Activated naive CD4-positive, alpha-beta T cell treated with anti-CD3 and anti-CD28 coated beads, Interleukin-2, amount 50 U/mL, for 16 hours (primary cell): Measurements from ENCODE around the gene TUBGCP6.

ENCODE experiments used
- DNase-seq: peaks from one replicate; pipeline ENCODE4 v3.0.0-alpha.2; 2020

Gene TUBGCP6

DNA sequence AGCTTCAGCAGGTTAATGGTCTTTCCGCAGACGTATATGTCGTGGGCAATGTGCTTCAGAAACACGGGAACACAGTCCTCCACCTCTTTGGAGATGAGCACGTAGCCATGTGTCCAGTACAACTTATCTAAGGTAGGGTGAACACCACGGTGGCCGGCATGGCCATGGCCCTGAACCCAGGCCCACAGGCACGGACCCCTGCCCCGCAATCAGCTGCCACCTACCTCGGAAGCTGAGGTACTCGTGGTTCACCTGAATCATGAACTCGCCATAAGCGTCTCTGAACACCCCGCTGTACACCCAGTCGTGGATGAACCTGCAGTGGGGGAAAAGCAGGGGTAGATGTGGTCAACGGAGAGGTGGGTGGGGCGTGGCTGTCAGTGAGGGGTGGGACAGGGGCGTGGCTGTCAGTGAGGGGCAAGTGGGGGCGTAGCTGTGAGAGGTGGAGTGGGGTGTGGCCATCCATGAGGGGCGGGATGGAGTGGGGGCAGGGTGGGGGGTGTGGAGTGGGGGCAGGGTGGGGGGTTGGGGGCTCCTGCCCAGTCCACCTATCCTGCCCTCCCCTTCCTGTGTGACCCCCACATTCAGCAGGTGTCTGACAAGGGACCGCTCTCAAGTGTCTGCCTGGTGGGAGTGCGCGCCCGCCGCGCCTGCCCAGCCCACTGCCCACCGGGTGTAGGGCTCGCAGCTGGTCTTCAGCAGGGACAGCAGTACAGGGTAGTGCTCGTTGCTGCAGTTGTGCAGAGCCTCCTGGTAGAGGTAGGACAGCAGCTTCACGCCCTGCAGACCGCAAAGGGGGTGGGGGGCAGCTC lies 18.6 kb downstream of the TUBGCP6 start:
- no peak for DNase-seq

- DNase-seq, result no peak
Observed at GRCh38 chr22:50225200-50225969, 19.4 kb downstream of the TUBGCP6 start.

DNA sequence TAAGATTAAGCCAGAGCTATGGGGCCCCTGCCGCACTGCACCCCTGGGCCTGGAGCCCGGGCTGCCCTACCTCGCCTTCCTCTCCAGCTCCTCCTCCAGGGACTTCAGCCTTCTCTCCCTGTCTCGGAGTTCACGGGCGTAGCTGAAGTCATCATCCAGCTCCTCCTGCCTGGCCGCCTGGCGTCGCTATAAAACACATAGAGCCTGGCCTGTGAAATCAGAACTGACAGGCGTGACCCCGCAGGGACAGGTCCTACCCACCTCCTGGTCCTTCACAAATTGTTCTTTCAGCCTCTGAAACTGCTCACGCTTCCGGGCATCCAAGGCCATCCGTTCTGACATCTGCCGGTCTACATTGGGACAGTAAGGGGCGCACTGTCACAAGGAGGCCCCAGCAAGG lies 20.8 kb downstream of the TUBGCP6 start:
- no peak for DNase-seq

DNA sequence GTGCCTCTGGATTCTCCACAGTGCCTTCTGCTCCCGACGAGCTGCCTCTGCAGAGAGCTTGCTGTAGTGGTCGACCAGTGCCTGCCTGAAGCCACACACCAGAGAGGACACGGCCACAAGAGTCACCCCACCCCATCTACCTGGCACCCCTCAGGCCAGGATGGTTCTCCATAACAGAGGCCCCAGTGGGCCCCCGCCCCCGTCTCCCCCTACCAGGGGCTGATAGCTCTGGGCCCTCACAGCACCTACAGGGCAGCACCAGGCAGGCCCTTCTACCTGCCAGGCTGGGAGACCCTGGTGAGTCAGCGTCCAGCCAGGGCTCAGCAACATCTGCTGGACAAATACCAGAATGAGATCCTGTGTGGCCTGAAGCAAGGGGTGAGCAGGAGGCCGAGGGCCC lies 22.3 kb downstream of the TUBGCP6 start:
- DNase-seq, result no peak

DNA sequence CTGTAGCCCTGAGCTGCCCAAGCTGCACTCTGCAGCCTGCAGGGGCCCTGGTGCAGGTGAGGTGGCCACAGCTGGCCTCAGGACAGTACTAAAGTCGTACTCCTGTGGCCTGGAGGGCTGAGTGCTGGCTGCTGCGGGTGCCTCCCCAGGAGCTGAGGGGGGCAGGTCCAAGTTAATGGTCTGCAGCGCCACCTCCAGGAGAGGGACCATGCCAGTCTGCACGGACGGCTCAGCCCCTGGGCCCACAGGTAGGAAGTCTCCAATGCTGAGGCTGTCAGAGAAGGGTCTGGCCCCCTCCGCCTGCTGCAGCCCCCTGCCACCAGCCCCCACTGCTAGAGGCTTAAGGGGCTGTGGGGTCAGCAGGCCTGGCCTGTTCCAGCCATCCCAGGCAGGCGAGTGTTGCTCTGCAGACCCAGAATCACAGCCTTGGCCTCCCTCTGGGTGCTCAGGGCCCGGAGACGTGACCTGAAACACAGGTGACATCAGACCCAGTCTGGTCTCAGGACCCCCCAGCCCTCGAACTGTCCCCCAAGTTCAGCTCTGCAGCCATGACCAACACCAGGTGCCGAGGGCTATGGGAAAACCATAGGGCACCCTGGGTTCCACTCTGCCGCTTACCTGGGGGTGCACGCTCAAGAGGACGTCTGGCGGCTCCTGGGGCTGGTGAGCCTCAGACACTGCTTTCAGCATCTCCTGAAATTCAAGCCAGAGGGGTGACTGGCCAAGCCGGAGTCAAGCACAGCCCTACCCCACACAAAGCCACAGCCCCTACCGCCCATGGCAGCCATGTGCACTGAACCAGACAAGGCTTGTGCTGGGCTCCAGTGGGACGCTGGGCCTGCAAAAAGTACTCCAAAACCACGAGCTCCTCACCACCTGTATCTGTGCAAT lies 23.2 kb downstream of the TUBGCP6 start:
- DNase-seq, result no peak

DNA sequence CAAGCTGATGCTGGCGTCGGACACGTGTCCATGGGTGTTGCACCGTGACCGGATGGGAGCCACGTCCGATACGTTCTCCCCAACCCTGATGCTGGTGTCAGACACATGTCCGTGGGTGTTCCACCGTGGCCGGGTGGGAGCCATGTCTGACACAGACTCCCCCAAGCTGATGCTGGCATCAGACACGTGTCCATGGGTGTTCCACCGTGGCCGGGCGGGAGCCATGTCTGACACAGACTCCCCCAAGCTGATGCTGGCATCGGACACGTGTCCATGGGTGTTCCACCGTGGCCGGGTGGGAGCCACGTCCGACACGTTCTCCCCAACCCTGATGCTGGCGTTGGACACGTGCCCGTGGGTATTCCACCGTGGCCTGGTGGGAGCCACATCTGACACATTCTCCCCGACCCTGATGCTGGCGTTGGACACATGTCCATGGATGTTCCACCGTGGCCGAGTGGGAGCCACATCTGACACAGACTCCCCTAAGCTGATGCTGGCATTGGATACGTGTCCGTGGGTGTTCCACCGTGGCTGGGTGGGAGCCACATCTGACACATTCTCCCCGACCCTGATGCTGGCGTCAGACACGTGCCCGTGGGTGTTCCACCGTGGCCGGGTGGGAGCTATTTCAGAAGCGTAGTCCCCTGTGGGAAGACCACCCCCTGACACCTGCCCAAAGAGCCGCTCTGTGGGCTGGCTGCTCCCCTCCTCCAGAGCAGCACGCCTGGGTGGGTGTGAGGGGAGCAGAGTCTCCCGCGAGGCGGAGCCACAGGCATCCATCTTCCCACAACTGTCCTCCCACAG lies 24.0 kb downstream of the TUBGCP6 start:
- no peak for DNase-seq

DNA sequence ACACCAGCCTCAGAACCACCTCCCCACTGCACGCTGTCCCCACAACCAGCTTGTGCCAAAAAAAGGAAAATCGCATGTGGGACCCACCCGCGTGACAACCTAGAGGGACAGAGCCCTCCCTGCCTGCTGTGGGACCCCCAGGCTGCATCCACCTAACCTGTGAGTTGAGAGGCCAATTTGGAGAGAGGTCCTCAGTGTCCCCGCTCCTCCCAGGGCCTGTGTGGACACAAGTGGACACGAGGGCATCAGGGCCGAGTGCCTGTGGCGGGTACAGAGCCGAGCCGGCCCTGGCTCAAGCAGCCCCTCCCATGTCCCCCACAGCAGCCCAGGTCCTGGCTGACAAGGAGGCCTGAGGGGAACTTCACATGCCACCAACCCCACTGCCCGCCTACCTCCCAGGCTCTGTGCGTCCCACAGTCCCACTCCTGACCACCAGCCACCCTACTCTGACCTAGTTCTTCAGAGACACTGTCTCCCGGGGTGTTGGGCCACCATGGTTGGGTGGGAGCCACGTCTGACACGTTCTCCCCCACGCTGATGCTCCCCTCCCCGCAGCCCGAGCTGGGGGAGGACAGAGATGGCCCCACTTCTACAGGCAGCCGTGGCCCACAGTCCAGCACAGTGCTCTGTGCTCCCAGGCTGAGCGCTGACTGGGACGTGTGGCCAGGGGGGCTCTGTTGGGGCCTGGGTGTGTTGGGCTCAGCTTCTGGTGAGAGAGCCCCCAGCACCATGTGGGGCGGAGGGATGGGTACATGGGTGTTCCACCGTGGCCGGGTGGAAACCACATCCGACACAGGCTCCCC lies 24.8 kb downstream of the TUBGCP6 start:
- no peak for DNase-seq

GRCh38 chr22:50218996-50219727 lies 25.7 kb downstream of the TUBGCP6 start:
- DNase-seq, result no peak

- no peak for DNase-seq
Observed at GRCh38 chr22:50218153-50218995, 26.4 kb downstream of the TUBGCP6 start.

DNA sequence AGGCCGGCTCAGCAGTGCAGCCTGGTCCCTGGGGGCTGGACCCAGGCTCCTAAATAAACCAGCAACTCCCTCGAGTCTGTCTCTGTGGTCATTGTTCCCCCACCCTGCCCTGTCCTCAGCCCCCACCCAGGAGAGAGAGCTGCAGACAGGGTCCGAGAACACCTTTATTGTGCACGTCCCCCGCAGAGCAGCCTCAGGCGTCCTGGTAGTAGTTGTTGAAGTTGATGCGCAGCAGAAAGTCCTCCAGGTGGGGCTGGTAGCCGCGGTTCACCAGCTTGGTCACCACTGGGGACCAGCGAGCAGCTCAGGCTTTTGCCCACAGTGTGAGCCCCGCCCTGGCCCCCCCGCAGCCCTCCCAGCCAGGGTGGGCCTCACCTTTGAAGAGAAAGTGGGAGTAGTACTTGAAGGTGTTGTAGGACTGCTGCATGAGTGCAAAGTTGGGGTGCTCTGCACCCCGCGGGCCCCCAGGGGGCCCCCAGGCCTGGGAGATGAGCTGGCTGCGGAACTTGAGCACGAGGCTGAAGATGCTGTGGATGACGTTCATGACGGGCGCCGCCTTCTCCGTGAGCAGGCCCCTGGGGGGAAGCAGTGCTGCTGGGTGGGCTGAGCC lies 27.2 kb downstream of the TUBGCP6 start:
- no peak for DNase-seq

DNA sequence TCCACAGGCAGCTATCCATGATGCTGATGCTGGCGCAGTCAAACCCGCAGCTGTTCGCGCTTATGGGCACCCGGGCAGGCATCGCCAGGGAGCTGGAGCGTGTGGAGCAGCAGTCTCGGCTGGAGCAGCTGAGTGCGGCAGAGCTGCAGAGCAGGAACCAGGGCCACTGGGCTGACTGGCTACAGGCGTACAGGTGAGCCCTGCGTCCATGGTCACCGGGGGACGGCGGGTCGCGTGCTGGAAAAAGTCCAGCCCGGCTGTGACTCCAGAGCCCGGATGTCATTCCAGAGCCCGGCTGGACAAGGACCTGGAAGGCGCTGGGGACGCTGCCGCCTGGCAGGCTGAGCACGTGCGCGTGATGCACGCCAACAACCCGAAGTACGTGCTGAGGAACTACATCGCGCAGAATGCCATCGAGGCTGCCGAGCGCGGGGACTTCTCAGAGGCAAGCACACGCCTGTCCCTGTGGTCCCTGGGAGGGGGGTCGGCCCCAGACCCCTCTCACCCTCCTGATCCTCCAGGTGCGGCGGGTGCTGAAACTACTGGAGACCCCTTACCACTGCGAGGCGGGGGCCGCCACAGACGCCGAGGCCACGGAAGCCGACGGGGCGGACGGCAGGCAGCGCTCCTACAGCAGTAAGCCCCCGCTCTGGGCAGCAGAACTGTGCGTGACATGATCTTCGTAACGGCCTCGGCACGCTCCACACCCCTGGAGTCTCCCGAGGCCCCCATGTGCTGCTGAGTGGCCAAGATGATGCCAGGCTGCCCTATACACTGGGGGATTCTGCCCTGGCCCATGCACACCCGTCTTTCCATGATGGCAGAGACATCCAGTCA lies 27.9 kb downstream of the TUBGCP6 start:
- no peak for DNase-seq

- no peak for DNase-seq
Observed at GRCh38 chr22:50216055-50216683, 28.7 kb downstream of the TUBGCP6 start.

DNA sequence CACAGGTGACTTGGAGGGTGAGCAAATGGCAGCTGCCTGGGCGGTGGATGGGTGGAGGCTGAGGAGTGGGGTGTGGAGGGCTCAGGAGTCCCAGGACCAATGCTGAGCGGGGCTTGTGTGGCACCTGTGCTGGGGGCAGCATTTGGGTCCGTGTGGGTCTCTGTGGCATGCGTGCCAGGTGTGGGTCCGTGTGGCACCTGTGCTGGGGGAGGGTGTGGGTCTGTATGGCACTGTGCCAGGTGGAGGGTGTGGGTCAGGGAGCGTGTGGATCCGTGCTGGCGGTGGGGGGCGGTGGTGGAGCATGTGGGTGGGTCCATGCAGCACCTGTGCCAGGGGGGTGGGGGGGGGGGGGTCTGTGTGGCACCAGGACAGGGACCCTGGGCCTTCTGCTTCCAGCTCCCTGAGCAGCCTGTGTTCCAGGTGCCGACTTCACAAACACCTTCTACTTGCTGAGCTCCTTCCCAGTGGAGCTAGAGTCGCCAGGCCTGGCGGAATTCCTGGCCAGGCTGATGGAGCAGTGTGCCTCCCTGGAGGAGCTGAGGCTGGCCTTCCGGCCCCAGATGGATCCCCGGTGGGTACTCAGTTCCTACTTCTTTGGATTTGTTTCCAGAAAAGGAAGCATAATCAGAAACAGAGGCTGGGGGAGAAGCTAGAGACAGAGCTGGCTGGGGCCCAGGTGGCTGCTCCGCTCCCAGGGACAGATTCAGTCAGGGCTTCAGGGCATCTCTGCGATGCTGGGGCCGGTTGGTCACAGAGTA lies 29.3 kb downstream of the TUBGCP6 start:
- DNase-seq, result no peak

- no peak for DNase-seq
Observed at GRCh38 chr22:50213263-50213662, 31.6 kb downstream of the TUBGCP6 start.

DNA sequence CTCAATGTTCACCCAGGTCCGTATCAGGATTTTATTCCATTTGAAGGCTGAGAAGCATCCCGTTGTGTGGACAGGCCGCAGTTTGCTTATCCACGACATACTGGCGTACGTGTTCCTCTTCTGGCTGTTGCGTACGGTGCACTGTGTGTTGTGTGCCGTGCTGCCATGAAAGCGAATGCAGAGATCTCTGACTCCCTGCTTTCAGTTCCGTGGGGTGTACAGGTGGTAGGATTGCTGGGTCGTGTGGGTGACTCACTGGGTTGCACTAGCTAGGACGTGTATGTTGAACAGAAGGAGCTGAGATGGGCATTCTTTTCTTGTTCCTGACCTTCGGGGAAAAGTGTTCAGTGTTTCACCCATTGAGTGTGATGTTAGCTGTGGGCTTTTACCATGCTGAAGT lies 33.7 kb downstream of the TUBGCP6 start:
- no peak for DNase-seq

- no peak for DNase-seq
Observed at GRCh38 chr22:50210378-50211139, 34.3 kb downstream of the TUBGCP6 start.
